NK-92 (cell line): ENCODE results near the gene MUL1.

ENCODE experiments used
- DNase-seq: peaks from one replicate; lab custom pipeline; 2025; ENCODE audit not compliant: unreplicated experiment; lab: John Stamatoyannopoulos, UW

MUL1 gene

DNA sequence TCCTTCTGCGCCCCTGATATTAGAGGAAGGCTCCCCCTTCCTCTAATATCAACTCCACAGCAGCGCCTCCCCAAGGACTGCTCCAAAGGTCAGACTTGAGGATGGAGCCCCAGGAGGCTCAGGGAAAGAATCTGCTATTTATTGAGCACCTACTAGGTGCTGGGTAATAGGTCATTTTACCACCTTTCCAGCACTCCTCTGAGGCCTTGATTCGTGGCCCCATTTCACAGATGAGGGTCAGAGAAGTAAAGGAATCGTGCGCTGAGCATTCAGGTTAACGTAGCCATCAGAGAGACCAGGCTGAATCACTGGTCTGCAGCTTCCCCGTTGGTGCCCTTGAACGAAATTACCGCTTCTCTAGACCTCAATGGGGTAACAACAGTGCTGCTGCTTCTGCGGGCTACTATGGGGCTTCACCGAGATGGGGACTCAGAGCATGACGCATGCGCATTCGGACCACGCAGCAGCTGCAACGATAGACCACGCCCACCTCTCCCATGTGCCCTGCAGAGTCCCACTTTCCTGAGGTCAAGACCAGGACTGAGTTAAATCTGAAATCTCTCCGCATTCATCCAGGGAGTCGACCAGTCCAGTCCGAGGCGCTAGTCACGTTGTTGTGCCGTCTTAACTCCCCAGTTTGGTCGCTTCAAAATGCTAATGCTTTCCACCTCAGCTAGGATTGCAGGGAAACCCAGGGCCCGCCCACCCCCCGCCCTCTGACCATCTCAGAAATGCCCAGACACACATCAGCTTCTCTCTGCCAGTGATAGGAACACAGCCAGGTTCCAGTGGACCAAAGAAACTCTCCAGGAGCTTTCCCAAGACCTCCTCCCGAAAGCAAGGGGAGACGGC is 34.9 kb downstream of the MUL1 start:
- DNase-seq: no peak

GRCh38 chr1:20472121-20472520 is 35.8 kb downstream of the MUL1 start:
- DNase-seq: no peak

DNA sequence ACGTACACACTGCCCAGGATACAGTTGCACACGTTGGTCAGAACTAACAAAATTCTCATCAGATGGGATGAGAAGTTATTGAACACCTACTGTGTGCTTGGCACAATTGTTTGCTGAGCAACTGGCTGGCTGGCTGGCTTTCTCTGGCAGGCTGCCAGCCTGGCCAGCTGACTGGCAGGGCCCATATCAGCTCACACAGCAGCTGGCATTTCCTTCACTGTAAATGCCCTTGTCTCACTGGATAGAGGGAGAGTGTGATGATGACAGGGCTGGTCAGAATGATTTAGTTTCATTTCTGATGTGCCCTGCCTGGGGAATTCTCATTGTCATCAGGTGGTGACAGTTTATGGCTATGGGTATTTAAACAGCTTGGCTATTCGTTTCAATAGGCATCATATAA is 37.8 kb downstream of the MUL1 start:
- DNase-seq: no peak

GRCh38 chr1:20469406-20470076 is 38.4 kb downstream of the MUL1 start:
- DNase-seq: no peak

GRCh38 chr1:20466273-20466672 is 41.7 kb downstream of the MUL1 start:
- DNase-seq: no peak

DNA sequence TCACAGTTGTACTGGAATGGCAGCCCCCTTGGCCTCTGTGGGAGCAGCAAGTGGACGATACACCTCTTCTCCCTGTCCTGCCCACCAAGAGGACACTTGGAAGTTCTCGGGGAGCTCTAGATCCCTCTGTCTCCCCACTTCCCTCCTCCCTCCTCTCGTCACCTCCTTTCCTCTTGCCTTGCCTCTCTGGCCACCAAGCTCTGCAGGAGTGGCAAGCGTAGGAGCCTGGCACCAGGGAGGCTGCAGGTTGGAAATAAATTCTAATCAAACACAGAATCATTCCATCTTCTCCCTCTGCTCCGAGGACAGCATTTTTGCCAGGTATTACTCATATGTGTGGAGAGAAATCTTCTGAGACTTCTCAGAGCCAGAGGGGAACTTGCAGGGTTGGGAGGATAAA is 42.8 kb downstream of the MUL1 start:
- DNase-seq: no peak

DNA sequence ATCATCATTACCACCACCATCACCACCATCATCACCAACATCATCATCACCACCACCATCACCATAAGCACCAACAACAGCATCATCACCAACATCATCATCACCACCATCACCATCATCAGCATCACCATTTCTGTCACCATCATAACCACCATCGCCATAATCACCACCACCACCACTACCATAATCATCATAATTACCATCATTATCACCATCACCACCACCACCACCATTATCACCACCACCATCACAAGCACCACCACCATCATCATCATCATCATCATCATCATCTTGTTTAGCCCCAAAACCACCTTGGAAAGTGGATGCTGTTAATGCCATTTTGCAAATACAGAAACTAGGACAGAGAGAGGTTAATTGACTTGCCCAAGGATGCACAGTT is 44.4 kb downstream of the MUL1 start:
- DNase-seq: no peak

GRCh38 chr1:20462397-20462796 is 45.6 kb downstream of the MUL1 start:
- DNase-seq: no peak

DNA sequence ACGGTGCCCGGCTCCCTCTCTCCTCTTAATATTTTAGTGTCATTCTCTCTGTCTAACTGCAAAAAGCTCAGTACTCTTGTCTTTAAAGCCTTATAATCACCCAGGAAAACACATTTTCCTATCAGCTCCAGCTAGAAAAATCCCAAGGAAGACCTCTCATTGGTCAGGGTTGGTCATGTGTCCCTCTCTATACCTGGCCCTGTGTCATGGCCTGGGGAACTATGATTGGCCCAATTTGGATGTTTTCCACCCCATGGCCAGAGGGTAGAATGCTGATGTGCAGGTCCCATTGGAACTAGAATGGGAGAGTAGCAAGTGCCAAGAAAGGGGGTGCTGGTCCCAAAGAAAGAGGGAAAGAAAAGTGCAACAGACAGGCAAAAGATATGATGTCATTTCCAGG is 49.2 kb downstream of the MUL1 start:
- no peak for DNase-seq

GRCh38 chr1:20454004-20454403 is 53.9 kb downstream of the MUL1 start:
- no peak for DNase-seq

DNA sequence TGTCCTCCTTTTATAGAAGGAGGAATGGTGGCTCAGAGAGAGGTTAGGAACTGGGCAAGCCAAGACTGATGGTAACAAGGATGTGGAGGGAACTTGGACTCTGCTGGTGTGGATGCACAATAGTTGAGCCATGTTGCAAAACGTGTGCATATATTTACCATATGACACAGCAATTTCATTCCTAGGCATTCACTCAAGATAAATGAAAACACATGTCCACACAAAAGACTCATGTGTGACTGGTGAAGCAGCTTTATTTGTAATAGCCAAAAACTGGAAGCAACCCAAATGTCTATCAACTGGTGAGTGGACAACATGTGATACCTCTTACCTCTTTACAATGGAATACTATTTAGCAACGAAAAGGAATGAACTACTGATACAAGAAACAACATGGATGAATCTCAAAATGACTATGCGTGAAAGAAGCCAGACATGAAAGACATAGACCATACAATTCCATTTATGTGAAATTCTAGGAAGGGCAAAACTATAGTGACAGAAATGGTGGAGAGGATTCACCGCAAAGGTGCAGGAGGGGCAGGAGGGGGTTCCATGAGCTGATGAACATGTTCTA is 58.1 kb downstream of the MUL1 start:
- no peak for DNase-seq
